HEK293T (cell line): ENCODE data around the gene HAUS1.
A peak's percentile ranks its signal among the peaks of the same experiment; 100 is the strongest.

Experiments used
- CTCF ChIA-PET: fragments of 350-600 bp; formaldehyde crosslinking; extraction: SDS; loops from one replicate; lab custom pipeline; 2021; ENCODE audit warnings: antibody characterized with exemption, inconsistent platforms; lab: Yijun Ruan, JAX
- POLR2A ChIA-PET: fragments of 350-600 bp; formaldehyde crosslinking; extraction: SDS; loops from one replicate; lab custom pipeline; 2020; ENCODE audit warnings: antibody characterized with exemption, inconsistent platforms; lab: Yijun Ruan, JAX
- DNase-seq: peaks from one replicate; pipeline ENCODE4 v3.0.0; 2012; ENCODE audit warnings: mixed read lengths; ENCODE audit errors: extremely low spot score
- ARNT ChIP-seq: fragments of 450-650 bp; IDR thresholded peaks from 2 replicates; pipeline ENCODE4 v1.6.1; 2017; ENCODE audit warnings: mild to moderate bottlenecking
- BHLHE40 ChIP-seq: fragments of 450-650 bp; IDR thresholded peaks from 2 replicates; pipeline ENCODE4 v1.6.1; 2016; ENCODE audit warnings: mild to moderate bottlenecking, moderate library complexity, borderline replicate concordance
- CTBP1 ChIP-seq: fragments of 450-650 bp; IDR thresholded peaks from 2 replicates; pipeline ENCODE4 v1.6.1; 2016; ENCODE audit warnings: borderline replicate concordance
- ELF4 ChIP-seq: fragments of 450-650 bp; IDR thresholded peaks from 2 replicates; pipeline ENCODE4 v1.6.1; 2017; ENCODE audit warnings: antibody characterized with exemption
- FOXA1 ChIP-seq: fragments of 450-650 bp; IDR thresholded peaks from 2 replicates; pipeline ENCODE4 v1.6.1; 2016; ENCODE audit warnings: mild to moderate bottlenecking
- FOXK2 ChIP-seq: fragments of 450-650 bp; IDR thresholded peaks from 2 replicates; pipeline ENCODE4 v1.6.1; 2016; ENCODE audit warnings: mild to moderate bottlenecking
- FOXM1 ChIP-seq: fragments of 450-650 bp; IDR thresholded peaks from 2 replicates; pipeline ENCODE4 v1.6.1; 2017; ENCODE audit warnings: mild to moderate bottlenecking, borderline replicate concordance
- HDGF ChIP-seq: fragments of 450-650 bp; IDR thresholded peaks from 2 replicates; pipeline ENCODE4 v1.6.1; 2017; ENCODE audit warnings: antibody characterized with exemption, borderline replicate concordance
- L3MBTL2 ChIP-seq: fragments of 450-650 bp; conservative IDR thresholded peaks from 2 replicates; pipeline ENCODE4 v1.6.1; 2016; ENCODE audit warnings: mild to moderate bottlenecking
- LEF1 ChIP-seq: fragments of 450-650 bp; IDR thresholded peaks from 2 replicates; pipeline ENCODE4 v1.6.1; 2017; ENCODE audit warnings: mild to moderate bottlenecking, borderline replicate concordance
- NFRKB ChIP-seq: fragments of 450-650 bp; IDR thresholded peaks from 2 replicates; pipeline ENCODE4 v1.6.1; 2016; ENCODE audit warnings: mild to moderate bottlenecking, moderate library complexity
- SP1 ChIP-seq: fragments of 450-650 bp; IDR thresholded peaks from 2 replicates; pipeline ENCODE4 v1.6.1; 2017
- SUZ12 ChIP-seq: fragments of 450-650 bp; IDR thresholded peaks from 2 replicates; pipeline ENCODE4 v1.6.1; 2016; ENCODE audit warnings: mild to moderate bottlenecking
- TARDBP ChIP-seq: fragments of 450-650 bp; IDR thresholded peaks from 2 replicates; pipeline ENCODE4 v1.6.1; 2016
- ZNF384 ChIP-seq: fragments of 450-650 bp; IDR thresholded peaks from 2 replicates; pipeline ENCODE4 v1.6.1; 2016
- TF ChIP-seq, protein P1 (sequence below): fragments of 450-650 bp; IDR thresholded peaks from 2 replicates; pipeline ENCODE4 v1.6.1; 2016

The HAUS1 gene

GRCh38 chr18:46070815-46071652 is 33.2 kb upstream of the HAUS1 start:
- CTCF ChIA-PET: no interaction called here
- TF ChIP-seq LEF1 (no peak), ELF4 (no peak), FOXM1 (no peak), NFRKB (no peak), ARNT (no peak), ZNF384 (no peak), SUZ12 (no peak), TARDBP (no peak)
- POLR2A ChIA-PET: interaction anchor here (0.6 to 1.9 kb wide), 2 partner anchors 16 to 43 kb away, joined by 3 to 6 read pairs; no protein-coding TSS in a partner anchor
- DNase-seq: no peak

DNA sequence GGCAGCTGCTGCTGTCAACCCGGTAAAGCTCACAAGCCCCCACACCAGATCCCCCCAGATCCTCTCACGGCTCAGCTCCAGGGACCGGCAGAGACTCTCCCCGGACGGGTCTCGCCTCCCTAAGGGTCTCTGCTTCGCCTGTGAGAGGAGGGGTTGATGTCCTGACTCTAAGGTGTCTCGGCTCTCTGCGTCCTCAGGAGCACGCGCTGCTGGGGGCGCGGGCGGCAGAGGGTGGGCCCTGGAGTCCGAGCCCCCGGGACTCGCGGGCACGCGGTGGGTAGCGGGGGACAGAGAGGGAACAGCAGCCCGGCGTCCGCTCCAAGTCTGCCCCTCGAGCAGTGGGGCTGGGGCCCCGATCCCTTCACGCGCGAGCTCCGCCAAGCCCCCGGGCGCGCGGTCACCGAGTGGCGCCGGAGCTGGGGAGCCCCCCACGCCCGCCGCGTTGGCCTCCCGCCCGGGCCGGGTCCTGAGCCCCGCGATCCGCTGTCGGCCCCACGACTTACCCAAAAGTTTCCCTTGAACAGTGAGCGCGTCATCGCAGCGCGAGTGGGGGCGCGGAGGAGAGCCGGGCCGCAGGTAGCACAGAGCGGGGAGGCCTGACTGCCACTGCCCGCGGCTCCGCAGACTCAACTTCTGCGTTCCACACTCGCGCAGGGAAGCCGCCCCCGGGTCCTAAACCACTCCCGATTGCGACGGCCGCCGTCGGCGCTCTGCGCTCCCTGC is 32.4 kb upstream of the HAUS1 start, which contains the start of gene PSTPIP2:
PSTPIP2 (minus strand) TSS at position 608 of the 723 bp plus-strand sequence; CDS start at position 536, 72 bp downstream.
- peak; percentile 58 for DNase-seq
- TF ChIP-seq FOXM1 (no peak), SUZ12 (no peak), ZNF384 (no peak), L3MBTL2 (peak; percentile 56; the same call in 1 of the 2 replicates)
- CTCF ChIA-PET: no interaction called here
- POLR2A ChIA-PET: interaction anchor here (1.9 kb wide), 1 partner anchor 17 kb away, joined by 6 read pairs; no protein-coding TSS in a partner anchor

DNA sequence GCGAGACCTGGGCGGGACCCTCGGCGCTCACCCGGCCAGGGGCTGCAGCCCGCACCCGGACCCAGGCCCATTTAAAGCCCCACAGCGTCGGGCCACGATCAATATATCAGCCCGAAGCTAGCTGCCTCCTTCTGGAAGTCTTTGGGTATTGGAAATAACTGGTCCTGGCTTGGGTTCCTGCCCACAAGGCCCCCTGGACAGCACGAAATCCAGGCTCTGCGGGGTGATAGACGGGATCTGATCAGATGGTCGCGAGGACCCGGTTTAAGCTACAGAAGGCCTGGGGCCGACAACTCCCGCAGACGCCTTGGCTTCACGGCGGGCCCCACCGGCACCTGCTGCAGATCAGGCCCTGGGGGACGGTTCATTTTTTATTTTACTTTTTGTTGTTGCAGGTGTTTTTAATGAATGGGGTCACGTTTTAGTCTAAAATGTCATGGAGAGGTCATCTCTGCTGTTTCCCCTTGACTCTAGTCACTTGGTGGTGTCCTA is 31.8 kb upstream of the HAUS1 start:
- TF ChIP-seq FOXA1 (no peak), SP1 (no peak), FOXK2 (no peak), TARDBP (no peak), FOXM1 (no peak), ZNF384 (no peak)
- no peak for DNase-seq
- CTCF ChIA-PET: interaction anchor here (1.0 kb wide), 1 partner anchor 351 kb away, joined by 3 read pairs; no protein-coding TSS in a partner anchor
- POLR2A ChIA-PET: interaction anchor here (0.8 to 1.9 kb wide), 3 partner anchors 11 to 25 kb away, joined by 3 to 6 read pairs (median 3); no protein-coding TSS in a partner anchor

- ChIA-PET POLR2A (interaction anchor here (0.8 to 1.9 kb wide), 3 partner anchors 10 to 24 kb away, joined by 3 to 6 read pairs (median 3); no protein-coding TSS in a partner anchor), CTCF (interaction anchor here (1.0 kb wide), 2 partner anchors 128 to 351 kb away, joined by 3 read pairs; no protein-coding TSS in a partner anchor)
- no peak for DNase-seq
- no peak for TF ChIP-seq HDGF
- TF ChIP-seq ZNF384: no peak
- TF ChIP-seq, protein P1, sequence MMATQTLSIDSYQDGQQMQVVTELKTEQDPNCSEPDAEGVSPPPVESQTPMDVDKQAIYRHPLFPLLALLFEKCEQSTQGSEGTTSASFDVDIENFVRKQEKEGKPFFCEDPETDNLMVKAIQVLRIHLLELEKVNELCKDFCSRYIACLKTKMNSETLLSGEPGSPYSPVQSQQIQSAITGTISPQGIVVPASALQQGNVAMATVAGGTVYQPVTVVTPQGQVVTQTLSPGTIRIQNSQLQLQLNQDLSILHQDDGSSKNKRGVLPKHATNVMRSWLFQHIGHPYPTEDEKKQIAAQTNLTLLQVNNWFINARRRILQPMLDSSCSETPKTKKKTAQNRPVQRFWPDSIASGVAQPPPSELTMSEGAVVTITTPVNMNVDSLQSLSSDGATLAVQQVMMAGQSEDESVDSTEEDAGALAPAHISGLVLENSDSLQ: no peak
- TF ChIP-seq FOXM1: no peak
- no peak for TF ChIP-seq ELF4
- TF ChIP-seq BHLHE40: no peak
Observed at GRCh38 chr18:46072959-46073358, 31.2 kb upstream of the HAUS1 start.

DNA sequence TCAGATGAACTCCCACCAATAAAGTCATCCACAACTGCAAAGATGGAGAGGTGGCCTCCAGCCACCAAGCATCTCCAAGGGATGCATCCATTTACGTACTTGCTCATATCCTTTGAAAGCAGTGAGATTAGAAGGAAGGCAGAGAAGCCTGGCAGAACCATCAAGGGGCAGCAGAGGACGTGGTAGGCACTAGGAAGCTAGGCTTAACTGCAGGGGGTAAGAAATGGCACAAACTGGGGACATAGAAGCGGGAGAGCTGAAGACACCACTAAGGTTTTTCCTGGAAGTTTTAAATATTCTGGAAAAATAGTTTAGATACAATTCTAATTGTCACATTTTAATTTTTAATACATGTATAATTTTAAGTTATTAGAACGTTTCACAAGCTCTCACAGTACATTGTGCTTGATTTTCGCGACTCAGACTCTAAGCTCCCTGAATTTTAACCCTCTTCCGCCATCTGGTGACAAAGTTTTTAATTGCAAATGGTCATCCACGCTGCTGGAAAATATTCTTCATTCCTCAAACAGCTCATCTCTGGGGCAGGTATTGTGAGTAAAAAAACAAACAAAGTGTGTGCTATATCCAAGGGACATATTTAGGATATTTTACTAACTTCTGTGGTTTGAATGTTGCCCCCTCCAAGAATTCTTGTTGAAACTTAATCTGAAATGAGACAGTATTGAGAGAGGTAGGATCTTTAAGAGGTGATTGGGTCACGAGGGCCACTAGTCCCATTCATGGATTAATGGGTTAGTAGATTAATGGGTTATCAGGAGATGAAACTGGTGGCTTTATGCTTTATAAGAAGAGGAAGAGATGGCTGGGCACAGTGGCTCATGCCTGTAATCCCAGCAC is 30.5 kb upstream of the HAUS1 start:
- CTCF ChIA-PET: interaction anchor here (0.6 to 1.0 kb wide), 10 partner anchors 10 to 408 kb away, joined by 3 to 6 read pairs (median 3); no protein-coding TSS in a partner anchor
- POLR2A ChIA-PET: interaction anchor here (1.0 to 1.6 kb wide), 2 partner anchors 23 to 30 kb away, joined by 3 to 4 read pairs; partner anchors contain the start of gene HAUS1
- TF ChIP-seq FOXM1 (no peak), SUZ12 (no peak), CTBP1 (no peak), FOXK2 (no peak), ZNF384 (no peak), LEF1 (no peak), BHLHE40 (no peak), SP1 (no peak), L3MBTL2 (no peak), TARDBP (no peak), NFRKB (no peak), FOXA1 (no peak)
- TF ChIP-seq, protein P1: no peak
- DNase-seq: no peak

GRCh38 chr18:46079336-46079735 is 24.8 kb upstream of the HAUS1 start:
- no peak for TF ChIP-seq ZNF384
- no peak for TF ChIP-seq SP1
- no peak for TF ChIP-seq FOXM1
- TF ChIP-seq NFRKB: no peak
- no peak for TF ChIP-seq SUZ12
- no peak for TF ChIP-seq FOXA1
- TF ChIP-seq CTBP1: no peak
- no peak for TF ChIP-seq TARDBP
- TF ChIP-seq ARNT: no peak
- no peak for TF ChIP-seq LEF1
- TF ChIP-seq, protein P1: no peak
- no peak for TF ChIP-seq L3MBTL2
- TF ChIP-seq HDGF: no peak
- no peak for TF ChIP-seq ELF4
- ChIA-PET CTCF (no interaction called here), POLR2A (no interaction called here)

More at GRCh38 chr18:46079336-46079735, 24.8 kb upstream of the HAUS1 start:
- no peak for DNase-seq
